Gastroesophageal sphincter (tissue), 3 donors: Measurements from ENCODE around the gene CYTL1.
A peak's percentile ranks its signal among the peaks of the same experiment; 100 is the strongest.

Experiments used
- EP300 ChIP-seq: sonication (generic); formaldehyde crosslinking; IDR thresholded peaks from one replicate; pipeline ENCODE4 v1.6.1; 2017; ENCODE audit warnings: antibody characterized with exemption, mild to moderate bottlenecking
- POLR2A ChIP-seq, 2 donors: fragments of 450-650 bp; IDR thresholded peaks; one replicate each; pipeline ENCODE4 v1.6.1; 2017; ENCODE audit warnings: antibody characterized with exemption in 2 of 2, mild to moderate bottlenecking in 2 of 2, moderate library complexity in 1 of 2
- POLR2AphosphoS5 ChIP-seq: sonication (generic); formaldehyde crosslinking; IDR thresholded peaks from one replicate; pipeline ENCODE4 v1.6.1; 2017; ENCODE audit warnings: antibody characterized with exemption
- TF ChIP-seq, protein P1 (sequence below), 4 experiments: fragments of 200-600 bp in 2 of 4; fragments of 450-650 bp in 2 of 4; sonication (generic) in 1 of 4; IDR thresholded peaks; one replicate each; pipeline ENCODE4 v1.5.1; 2017 to 2019; ENCODE audit warnings: antibody characterized with exemption in 4 of 4, mild to moderate bottlenecking in 2 of 4, moderate library complexity in 2 of 4

DNA sequence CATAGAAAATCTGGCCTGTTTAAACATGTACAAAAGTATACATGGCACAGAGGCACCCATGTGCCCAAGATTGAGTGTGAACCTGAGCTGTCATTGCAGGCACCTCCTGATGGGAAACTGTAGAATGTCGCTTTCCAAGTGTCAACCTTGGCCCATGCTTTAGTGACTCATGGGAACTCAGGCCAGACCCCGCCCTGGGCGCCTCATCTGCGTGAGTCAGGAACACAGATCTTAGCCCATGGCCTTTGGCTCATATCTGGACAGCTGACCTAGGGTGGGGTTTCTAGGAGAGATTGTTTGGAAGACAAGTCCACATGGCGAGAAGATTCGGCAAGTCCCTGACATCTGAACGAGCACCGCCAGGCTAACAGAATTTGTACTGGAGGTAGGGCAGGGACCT lies 50.0 kb downstream of the CYTL1 start:
- TF ChIP-seq EP300 (no peak), POLR2AphosphoS5 (peak; percentile 12), POLR2A (IDR thresholded peaks at IDR 0.05) (no peak)
- TF ChIP-seq, protein P1, sequence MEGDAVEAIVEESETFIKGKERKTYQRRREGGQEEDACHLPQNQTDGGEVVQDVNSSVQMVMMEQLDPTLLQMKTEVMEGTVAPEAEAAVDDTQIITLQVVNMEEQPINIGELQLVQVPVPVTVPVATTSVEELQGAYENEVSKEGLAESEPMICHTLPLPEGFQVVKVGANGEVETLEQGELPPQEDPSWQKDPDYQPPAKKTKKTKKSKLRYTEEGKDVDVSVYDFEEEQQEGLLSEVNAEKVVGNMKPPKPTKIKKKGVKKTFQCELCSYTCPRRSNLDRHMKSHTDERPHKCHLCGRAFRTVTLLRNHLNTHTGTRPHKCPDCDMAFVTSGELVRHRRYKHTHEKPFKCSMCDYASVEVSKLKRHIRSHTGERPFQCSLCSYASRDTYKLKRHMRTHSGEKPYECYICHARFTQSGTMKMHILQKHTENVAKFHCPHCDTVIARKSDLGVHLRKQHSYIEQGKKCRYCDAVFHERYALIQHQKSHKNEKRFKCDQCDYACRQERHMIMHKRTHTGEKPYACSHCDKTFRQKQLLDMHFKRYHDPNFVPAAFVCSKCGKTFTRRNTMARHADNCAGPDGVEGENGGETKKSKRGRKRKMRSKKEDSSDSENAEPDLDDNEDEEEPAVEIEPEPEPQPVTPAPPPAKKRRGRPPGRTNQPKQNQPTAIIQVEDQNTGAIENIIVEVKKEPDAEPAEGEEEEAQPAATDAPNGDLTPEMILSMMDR (IDR thresholded peaks at IDR 0.05): no peak
